Femur (tissue), 1 donor: Measurements from ENCODE around the gene ELFN1.
A peak's percentile ranks its signal among the peaks of the same experiment; 100 is the strongest.
"Not testable (repeated sequence)": the region's sequence is repeated elsewhere in the genome, so short reads cannot be mapped to it uniquely, and the experiment has no call there.

Experiments used
- DNase-seq: peaks from one replicate; pipeline ENCODE4 v3.0.0-alpha.2; 2017

ELFN1 gene

DNA sequence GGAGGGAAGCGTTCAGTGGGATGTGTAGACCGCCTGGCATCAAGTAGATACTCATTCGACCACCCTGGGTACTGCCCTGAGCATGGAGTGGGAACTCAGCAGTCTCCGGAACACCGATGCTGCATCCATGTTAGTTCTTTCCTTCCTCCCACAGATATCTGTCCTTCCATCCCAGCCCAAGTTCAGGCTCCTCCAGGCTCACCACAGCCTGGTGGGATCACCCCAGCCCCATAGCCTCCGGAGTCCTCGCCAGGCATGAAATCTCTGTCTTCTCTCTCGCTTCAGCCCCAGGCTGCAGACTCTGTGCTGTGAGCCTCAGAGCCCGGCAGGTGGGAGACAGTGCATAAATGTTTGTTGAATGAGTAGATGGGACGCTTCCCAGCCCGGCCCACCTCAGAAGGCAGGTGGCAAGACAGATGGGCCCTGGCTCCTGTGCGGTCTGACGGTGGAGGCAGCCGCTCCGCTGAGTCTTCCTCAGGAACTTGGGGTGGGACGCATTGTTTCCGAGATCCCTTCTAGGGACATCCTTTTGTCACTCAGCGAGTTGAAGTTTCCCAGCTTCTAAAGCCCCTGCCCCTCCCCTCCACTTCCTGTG, 42.9 kb downstream of the ELFN1 start:
- no peak for DNase-seq

DNA sequence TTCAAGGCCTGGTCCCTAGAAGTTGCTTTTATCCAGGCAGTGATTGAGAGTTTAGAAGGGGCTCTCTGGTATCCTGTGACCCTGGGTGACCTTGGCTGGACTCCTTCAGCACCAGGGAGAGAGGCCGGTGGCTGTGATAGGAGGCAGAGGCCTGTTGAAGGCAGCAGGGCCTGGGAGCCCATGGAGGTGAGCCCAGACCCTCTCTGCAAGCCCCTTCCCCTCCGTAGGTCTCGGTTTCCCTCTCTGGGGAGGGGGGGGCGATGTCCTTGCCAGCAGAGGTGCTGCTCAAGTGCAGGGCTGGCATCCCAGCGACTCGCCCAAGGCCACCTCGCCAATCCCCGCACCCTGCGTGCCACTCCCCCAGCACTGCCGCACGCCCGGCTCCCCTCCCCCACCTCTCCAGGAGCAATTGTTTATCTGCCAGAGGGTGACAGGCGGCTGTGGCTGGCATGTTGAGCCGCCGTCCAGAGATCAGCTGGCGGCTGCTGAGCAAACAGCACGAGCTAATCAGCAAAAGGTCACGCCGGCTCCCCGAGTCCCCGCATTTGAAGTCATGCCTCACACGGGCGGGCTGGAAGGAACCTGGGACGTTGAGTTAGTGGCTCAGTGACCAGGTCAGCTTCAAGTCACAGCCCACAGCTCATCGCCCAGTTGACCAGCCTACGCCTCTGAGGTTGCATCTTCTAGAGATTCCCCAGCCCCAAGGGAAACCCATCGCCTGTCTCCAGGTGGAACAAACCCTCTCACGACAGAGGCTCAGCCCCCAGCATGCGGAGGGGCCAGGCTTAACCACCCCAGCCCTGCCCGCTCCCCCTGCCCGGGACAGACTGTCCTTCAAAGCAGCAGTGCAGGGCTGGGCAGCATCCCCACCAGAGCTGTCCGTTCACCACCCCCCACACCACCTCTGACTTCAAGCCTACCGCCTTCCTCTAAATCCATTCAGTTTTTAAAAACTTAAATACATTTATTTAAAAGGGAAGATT, 43.7 kb downstream of the ELFN1 start:
- no peak for DNase-seq

GRCh38 chr7:1714583-1715330, 44.7 kb downstream of the ELFN1 start:
- DNase-seq = no peak

- DNase-seq = no peak
Observed at GRCh38 chr7:1715331-1715625, 45.2 kb downstream of the ELFN1 start.

DNA sequence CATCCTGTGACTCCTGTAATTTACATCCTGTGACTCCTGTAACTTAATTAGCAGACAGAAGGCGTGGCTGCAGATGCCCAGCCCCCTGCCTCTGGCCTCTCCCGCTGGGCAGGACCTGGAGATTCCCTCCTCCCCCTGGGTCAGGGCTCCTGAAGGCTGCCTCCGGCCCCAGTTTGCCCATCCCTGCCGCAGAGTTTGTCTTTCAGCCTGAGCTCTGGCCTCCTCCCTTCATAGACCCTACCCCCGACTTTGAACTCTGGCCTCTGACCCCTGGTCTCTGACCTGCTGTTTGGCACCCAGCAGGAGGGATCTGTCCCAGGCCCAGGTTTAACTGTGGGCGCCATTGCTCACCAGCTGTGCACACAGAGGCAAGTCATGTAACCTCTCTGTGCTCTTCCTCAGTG, 45.6 kb downstream of the ELFN1 start:
- DNase-seq = no peak

- no peak for DNase-seq
Observed at GRCh38 chr7:1716263-1717094, 46.4 kb downstream of the ELFN1 start.

- no peak for DNase-seq
Observed at GRCh38 chr7:1717095-1717483, 47.0 kb downstream of the ELFN1 start.

GRCh38 chr7:1717903-1718676, 48.0 kb downstream of the ELFN1 start:
- DNase-seq = no peak

DNA sequence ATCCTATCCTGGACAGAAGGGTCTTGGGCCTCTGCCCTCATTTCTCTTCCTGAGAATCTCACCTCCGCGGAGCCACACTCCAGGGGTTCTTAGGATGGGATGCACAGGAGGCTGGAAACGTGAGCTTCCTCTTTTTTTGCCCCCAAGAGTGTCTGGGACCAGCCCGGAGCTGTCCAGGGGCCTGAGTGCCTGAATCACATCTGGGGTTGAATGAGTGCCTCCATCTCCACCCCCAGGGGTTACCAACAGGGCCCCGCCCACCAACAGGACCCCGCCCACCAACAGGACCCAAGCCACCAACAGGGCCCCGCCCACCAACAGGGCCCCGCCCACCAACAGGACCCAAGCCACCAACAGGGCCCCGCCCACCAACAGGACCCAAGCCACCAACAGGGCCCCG, 48.8 kb downstream of the ELFN1 start:
- DNase-seq = not testable (repeated sequence)

GRCh38 chr7:1719256-1719655, 49.2 kb downstream of the ELFN1 start:
- DNase-seq = not testable (repeated sequence)

- no peak for DNase-seq
Observed at GRCh38 chr7:1719913-1720312, 49.8 kb downstream of the ELFN1 start.

- no peak for DNase-seq
Observed at GRCh38 chr7:1720326-1720725, 50.2 kb downstream of the ELFN1 start.

DNA sequence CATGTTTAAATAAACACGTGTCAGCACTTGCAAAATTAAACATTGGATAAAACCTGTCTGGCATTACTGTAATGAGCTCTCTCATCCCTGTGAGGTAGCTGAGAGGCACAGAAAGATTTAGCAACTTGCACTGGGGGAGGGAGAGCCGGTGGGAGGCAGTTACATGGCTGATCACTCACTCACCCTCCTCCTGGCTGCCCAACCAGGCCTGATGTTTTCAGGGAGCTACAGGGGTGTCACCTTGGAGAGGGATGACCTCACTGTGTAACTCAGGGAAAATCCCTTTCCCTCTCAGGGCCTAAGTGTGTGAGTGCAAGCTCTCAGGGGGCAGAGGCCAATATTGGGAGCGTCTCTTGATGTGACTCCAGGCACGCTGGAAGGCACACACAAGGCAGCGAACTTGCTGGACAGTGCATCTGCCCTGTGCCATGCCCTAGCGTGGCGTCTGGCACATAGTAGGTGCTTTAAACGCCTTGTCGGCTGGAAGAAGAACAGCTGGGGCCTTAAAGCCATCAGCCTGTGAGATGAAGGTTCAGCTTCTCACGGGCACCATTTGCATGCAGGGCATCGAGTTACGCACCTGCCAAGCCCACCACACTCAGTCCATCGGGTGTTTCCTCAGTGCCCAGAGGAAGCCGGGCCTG, 51.1 kb downstream of the ELFN1 start:
- DNase-seq = no peak

DNA sequence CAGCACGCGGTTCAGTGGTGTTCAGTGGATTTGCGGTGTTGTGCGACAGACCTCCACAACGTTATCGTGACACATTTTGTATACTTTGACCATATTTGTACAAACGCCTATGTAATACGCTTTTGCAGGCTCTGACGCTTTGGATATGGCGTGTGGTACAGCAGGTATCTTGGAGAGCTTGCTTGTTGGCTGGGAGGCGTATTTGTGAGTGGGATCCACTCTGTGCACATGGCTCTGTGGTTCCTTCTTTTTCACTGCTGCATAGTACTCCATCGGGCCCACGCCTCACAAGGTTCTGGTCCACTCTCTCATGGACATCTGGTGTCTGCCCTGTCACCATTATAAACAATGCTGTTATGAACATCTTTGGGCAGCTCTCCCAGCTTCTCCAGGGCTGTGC, 53.2 kb downstream of the ELFN1 start:
- DNase-seq = no peak

DNA sequence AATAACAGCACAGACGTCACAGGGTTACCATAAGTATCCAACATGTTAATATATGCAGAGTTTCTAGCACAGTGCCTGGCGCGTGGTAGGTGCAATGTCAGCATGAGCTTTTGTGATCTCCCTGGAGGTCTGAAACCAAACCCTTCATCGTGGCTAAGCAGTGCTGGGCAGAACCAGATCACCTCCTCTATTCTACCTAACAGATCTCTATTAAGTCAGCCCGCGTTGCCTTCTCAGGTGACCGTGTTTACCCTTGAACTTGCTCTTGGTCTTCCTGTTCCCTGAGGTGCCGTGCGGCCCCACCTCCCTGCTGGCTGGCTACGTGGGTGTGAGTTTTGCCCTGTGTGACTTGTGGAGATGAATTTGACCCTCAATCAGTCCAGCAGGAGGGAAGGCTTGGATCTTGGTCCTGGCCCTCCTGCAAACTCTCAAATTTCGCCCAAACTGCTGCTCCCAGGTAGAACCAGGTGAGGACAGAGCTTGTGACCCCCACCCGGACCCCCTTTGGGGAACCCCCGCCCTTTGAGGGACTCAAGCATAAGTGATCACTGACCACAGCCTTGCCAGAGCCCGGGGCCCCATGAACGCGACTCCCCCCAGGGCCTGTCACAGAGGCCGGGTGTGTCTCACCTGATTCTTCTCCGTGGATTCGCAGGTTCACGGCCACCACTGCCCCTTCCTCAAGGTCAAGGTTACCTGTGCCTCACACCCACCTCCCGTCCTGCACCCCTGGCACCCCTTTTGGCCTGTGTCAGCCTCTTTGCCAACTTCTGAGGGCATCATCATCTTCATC, 54.2 kb downstream of the ELFN1 start:
- DNase-seq = no peak

GRCh38 chr7:1725199-1725690, 55.2 kb downstream of the ELFN1 start:
- peak; percentile 87 for DNase-seq

DNA sequence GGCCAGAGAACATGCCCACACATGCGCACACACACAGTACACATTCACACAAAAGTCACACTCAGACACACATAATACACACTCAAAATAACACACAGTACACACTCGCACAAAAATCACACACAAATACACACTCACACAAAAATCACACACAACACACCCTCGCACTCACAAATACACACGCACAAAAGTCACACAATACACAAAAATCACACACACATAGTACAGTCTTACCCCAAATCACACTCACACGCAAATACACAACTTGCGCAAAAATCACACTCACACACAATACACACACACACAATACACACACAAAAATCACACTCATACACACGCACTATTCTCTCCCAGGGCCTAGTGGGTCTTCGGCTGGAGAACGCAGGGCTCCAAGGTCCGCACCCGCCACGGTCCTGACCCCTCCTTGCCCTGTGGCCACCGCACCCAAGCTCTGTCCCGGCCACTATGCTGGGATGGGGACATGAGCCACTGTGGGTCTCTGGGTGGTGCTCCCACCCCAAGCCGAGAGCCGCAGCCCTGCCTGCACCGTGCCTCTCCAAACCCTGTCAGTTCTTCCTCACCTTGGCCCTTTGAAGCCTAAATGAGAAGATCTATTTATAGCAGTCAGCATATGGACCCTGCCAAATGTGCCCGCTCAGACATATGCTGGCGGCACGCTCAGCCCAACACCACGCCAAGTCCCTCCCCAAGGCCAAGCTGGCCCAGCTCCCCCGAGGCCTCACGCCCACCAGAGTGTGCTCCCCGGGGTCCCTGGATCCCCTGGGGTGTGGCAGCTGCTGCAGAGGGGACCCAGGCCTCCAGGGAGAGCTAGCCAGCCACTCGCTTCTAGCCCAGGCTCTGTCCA, 55.9 kb downstream of the ELFN1 start:
- DNase-seq = no peak

GRCh38 chr7:1727079-1727478, 57.0 kb downstream of the ELFN1 start:
- DNase-seq = no peak

DNA sequence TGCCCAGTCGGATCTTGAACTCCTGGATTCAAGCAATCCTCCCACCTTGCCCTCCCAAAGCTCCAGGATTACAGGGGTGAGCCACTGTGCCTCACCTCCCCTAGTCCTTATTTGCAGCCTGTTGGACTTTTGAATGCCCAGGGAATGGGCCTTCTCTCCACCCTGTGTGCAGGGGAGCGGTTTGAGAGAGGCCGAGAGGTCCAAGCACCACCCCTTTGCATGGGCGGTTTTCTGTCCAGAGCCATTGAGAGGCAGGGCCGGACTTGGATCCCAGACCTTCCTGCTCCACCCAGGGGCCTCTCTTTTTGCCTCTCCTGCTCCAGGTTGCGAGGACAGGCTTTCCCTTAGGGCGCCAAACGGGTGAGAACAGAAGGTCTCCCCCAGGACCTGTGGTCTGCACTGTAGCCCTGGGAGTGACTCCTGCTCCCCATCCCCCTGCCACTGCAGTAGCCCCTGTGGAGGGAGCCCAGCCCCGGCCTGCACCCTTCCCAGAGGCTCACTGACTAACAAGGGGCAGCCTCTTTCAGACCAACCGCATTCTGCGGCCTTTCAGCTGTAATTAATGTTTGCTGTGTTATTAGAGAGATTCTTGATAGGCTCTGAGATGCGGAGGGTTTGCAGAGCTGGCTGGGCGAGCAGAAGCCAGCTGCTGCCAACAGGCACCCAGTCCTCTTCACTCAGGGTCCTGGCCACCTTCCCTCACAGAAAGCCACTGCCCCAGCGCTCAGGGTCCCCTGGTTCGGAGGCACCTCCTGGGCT, 57.9 kb downstream of the ELFN1 start:
- DNase-seq = no peak
